GM23338 (cell line): ENCODE data around the gene MINDY3.

Source experiments
- CREB1 ChIP-seq: fragments of 250-450 bp; sonication (Bioruptor Pico); IDR thresholded peaks from 2 replicates; pipeline ENCODE4 v1.5.0; 2020; ENCODE audit warnings: low read depth, mild to moderate bottlenecking, moderate library complexity
- CTCF ChIP-seq, 2 experiments: fragments of 200-600 bp in 1 of 2; sonication (generic) in 1 of 2; conservative IDR thresholded peaks; 2 replicates each; pipeline versions ENCODE4 v1.5.1 to v1.6.1; 2016 to 2017; ENCODE audit warnings: antibody characterized with exemption in 2 of 2, low read depth in 2 of 2, mild to moderate bottlenecking in 2 of 2, moderate library complexity in 1 of 2
- POLR2AphosphoS5 ChIP-seq: IDR thresholded peaks from 2 replicates; pipeline ENCODE4 v1.6.1; 2016; ENCODE audit warnings: antibody characterized with exemption, low read depth
- REST ChIP-seq: IDR thresholded peaks from one replicate; pipeline ENCODE4 v1.6.1; 2018; ENCODE audit warnings: antibody characterized with exemption; ENCODE audit not compliant: unreplicated experiment

GRCh38 chr10:15863323-15863722 lies 3.0 kb upstream of the MINDY3 start:
- TF ChIP-seq CTCF (conservative IDR thresholded peaks at IDR 0.05; ENCODE audit: low read depth in 2 of 2) (no peak), POLR2AphosphoS5 (no peak), CREB1 (no peak), REST (no peak)
